ENCODE measurements around the gene CCDC63.
A peak's percentile ranks its signal among the peaks of the same experiment; 100 is the strongest.

CCDC63 gene

DNA sequence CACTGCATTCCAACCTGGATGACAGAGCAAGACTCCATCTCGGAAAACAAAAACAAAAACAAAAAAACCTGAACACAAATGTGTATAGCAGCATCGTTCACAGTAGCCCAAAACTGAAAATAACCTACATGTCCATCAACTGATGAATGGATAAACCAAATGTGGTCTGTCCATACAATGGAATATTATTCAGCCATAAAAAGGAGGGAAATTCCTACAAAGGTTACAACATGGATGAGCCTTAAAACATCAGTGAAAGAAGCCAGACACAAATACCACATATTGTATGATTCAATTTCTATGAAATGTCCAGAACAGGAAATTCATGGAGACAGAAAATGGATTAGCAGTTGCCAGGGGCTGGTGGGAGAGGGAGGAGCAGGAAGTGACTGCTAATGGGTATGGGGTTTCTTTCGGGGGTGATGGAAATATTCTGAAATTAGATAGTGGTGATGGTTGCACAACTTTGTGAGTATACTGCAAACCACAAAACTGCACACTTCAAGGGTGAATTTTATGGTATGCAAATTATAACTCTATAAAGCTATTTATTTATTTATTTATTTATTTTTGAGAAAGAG lies 69.6 kb downstream of the CCDC63 start:
- DNase-seq (ENCODE audit: low read depth) = peak; percentile 49
- no peak for TF ChIP-seq CTCF (IDR thresholded peaks at IDR 0.05; ENCODE audit: insufficient read depth, low read depth, low read length, missing control alignments)
- no peak overlapping the region for H3K4me3 ChIP-seq (ENCODE audit: low read length)

DNA sequence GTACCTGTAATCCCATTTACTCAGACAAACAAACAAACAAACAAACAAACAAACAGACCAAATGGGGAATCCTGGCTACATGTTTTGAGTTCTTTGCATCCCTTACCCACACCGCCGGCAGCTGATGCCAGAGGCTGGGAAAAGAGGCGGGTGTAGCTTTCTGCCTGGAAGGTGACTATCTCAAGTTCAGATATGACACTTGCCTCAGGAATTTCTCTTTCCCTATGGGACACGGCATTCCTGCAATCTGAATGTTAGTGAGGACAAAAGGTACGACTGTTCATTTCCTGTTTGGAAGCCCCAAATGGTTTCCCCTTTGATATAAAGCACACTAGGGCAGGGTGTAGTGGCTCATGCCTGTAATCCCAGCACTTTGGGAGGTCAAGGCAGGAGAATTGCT lies 70.7 kb downstream of the CCDC63 start:
- DNase-seq (ENCODE audit: low read depth) = peak; percentile 89
- no peak overlapping the region for H3K4me3 ChIP-seq (ENCODE audit: low read length)
- no peak for TF ChIP-seq CTCF (IDR thresholded peaks at IDR 0.05; ENCODE audit: insufficient read depth, low read depth, low read length, missing control alignments)

GRCh38 chr12:110917961-110918360 lies 71.2 kb downstream of the CCDC63 start:
- DNase-seq (ENCODE audit: low read depth) = peak; percentile 45
- no peak overlapping the region for H3K4me3 ChIP-seq (ENCODE audit: low read length)
- no peak for TF ChIP-seq CTCF (IDR thresholded peaks at IDR 0.05; ENCODE audit: insufficient read depth, low read depth, low read length, missing control alignments)

GRCh38 chr12:110919720-110920119 lies 72.9 kb downstream of the CCDC63 start:
- DNase-seq (ENCODE audit: low read depth) = no peak
- no peak for TF ChIP-seq CTCF (IDR thresholded peaks at IDR 0.05; ENCODE audit: insufficient read depth, low read depth, low read length, missing control alignments)

DNA sequence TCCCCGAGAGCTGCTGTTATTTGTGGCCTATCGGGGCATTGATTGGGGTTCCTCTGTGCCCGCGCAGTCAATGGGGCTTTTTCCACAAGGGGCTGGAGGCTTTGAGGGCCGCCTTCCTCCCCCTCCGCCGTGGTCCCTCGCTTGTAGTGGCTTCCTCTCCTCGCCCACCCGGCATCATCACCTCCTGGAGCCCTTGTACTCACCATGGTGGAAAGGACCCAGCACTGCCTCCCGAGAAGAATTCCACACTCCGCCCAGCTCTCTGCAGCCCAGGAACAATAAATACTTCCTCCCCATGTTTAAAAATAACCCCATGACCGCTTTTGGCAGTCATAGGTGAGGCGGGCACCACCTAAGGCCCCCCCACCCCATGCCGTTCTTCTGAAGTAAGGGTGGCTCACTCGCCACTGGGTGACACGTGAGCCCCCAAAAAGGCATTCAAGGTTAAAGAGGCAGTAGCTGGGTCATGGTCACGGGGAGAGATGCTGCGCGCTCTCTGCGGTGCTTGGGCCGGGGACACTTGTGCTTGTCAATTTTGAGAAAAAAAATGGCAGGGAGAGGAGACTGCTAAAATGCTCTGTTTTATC lies 73.6 kb downstream of the CCDC63 start, which contains the start of gene MYL2:
Gene MYL2, minus strand, starts transcription at position 256 of the 587 bp plus-strand sequence. Its CDS starts 50 bp downstream, at position 206.
- no peak within 1 kb of the TSS for H3K4me3 ChIP-seq (ENCODE audit: low read length)
- no peak for TF ChIP-seq CTCF (IDR thresholded peaks at IDR 0.05; ENCODE audit: insufficient read depth, low read depth, low read length, missing control alignments)
- no peak for DNase-seq (ENCODE audit: low read depth)

More at GRCh38 chr12:110919720-110920119, 72.9 kb downstream of the CCDC63 start:
- H3K4me3 ChIP-seq (ENCODE audit: low read length) = no peak overlapping the region

DNA sequence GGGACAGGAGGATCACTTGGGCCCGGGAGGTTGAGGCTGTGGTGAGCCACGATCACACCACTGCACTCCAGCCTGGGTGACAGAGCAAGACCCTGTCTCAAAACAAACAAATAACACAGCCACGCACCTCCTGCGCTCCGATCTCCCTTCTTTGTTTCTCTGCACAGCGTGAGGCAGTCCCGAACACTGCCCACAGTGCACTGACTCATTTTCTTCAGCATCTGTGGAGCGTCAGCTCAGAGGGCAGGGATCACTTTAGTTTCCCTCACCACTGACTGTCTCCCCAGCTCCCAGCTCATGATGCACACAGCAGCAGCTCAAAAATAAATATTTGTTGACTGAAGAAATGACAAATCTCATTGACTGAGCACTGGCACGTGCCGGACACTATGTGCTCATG lies 74.5 kb downstream of the CCDC63 start:
- no peak for TF ChIP-seq CTCF (IDR thresholded peaks at IDR 0.05; ENCODE audit: insufficient read depth, low read depth, low read length, missing control alignments)
- H3K4me3 ChIP-seq (ENCODE audit: low read length) = no peak overlapping the region
- DNase-seq (ENCODE audit: low read depth) = peak; percentile 70

DNA sequence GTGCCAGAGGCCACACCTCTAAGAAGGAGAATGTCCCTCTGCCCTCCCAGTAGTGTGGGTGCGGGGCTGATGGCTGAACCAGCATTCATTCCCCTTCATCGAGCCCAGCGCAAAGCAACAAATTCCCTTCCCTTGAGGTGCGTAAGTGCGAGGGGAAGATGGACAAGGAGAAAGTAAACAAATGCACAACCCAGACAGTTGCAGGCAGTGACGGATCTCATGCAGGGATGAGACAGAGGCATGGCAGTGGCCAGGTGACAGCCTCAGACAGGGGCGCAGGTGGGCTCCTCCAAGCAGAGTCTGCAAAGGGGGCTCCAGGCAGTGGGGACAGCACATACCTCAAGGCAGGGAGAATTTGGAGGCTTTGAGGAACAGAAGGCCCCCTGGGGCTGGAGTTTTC lies 75.9 kb downstream of the CCDC63 start:
- no peak overlapping the region for H3K4me3 ChIP-seq (ENCODE audit: low read length)
- no peak for DNase-seq (ENCODE audit: low read depth)
- TF ChIP-seq CTCF (IDR thresholded peaks at IDR 0.05; ENCODE audit: insufficient read depth, low read depth, low read length, missing control alignments) = no peak

Measured in epithelial cell of esophagus (primary cell).